H1 (cell line): ENCODE measurements around the gene TOMM7. TPM values are rescaled to one million over a fixed set of nuclear protein-coding genes. Genes with fewer than 3 reads are reported as not detected.
A peak's percentile ranks its signal among the peaks of the same experiment; 100 is the strongest.

Experiments used
- CTCF ChIA-PET: fragments of 300-600 bp; sonication (Branson Sonifier 250); formaldehyde crosslinking; loops from one replicate; lab custom pipeline; 2021; ENCODE audit not compliant: partially characterized antibody; lab: Charles Lee
- POLR2A ChIA-PET: fragments of 300-600 bp; sonication (Branson Sonifier 250); formaldehyde crosslinking; loops from one replicate; lab custom pipeline; 2021; ENCODE audit warnings: inconsistent platforms; ENCODE audit not compliant: partially characterized antibody; lab: Charles Lee
- DNase-seq, 2 experiments: peaks; one replicate each; pipeline versions ENCODE4 v3.0.0 to v3.0.0-alpha.2; 2010 to 2022; ENCODE audit warnings: low spot score in 2 of 2, low read depth in 1 of 2, mixed read lengths in 1 of 2
- FAIRE-seq: peaks from 2 replicates; lab custom pipeline; 2011; peaks lifted over from hg19 to GRCh38; lab: Jason Lieb, UNC
- H2AFZ ChIP-seq: 2 replicates; pipeline ENCODE4 v1.8.1; 2012; ENCODE audit warnings: low read length, inconsistent platforms
- H2AK5ac ChIP-seq: 2 replicates; pipeline ENCODE4 v1.6.1; 2013; ENCODE audit warnings: low read depth, low read length
- H2BK120ac ChIP-seq: replicated peaks from 2 replicates; pipeline ENCODE3; 2013; ENCODE audit warnings: low read depth, low read length, inconsistent platforms
- H2BK12ac ChIP-seq: 2 replicates; pipeline ENCODE4 v1.6.1; 2013; ENCODE audit warnings: low read depth, low read length
- H2BK15ac ChIP-seq: 2 replicates; pipeline ENCODE4 v1.6.1; 2013; ENCODE audit warnings: low read length
- H2BK20ac ChIP-seq: 2 replicates; pipeline ENCODE4 v1.6.1; 2013; ENCODE audit warnings: low read length
- H2BK5ac ChIP-seq: 2 replicates; pipeline ENCODE4 v1.6.1; 2013; ENCODE audit warnings: low read depth, low read length
- H3K14ac ChIP-seq: 2 replicates; pipeline ENCODE4 v1.6.1; 2013; ENCODE audit warnings: inconsistent platforms; ENCODE audit not compliant: insufficient read length
- H3K18ac ChIP-seq: 2 replicates; pipeline ENCODE4 v1.6.1; 2013; ENCODE audit warnings: low read length; ENCODE audit errors: extremely low read depth
- H3K23ac ChIP-seq: 2 replicates; pipeline ENCODE4 v1.6.1; 2013; ENCODE audit warnings: inconsistent platforms; ENCODE audit not compliant: insufficient read length
- H3K23me2 ChIP-seq: 2 replicates; pipeline ENCODE4 v1.6.1; 2013; ENCODE audit warnings: low read depth, low read length
- H3K27ac ChIP-seq: 2 replicates; pipeline ENCODE4 v1.6.1; 2011; ENCODE audit warnings: low read depth, low read length, inconsistent platforms
- H3K27me3 ChIP-seq, 4 experiments: replicated peaks in 1 of 4; 1 replicate in 1 of 4; 2 replicates in 3 of 4; pipeline versions ENCODE4 v1.6.1 to v1.8.1; 2011 to 2013; ENCODE audit warnings: low read length in 3 of 4, mild to moderate bottlenecking in 3 of 4, inconsistent platforms in 2 of 4, mixed read lengths in 2 of 4, moderate library complexity in 1 of 4; ENCODE audit not compliant: control insufficient read depth in 3 of 4, insufficient read depth in 3 of 4; ENCODE audit errors: extremely low read depth in 1 of 4
- H3K36me3 ChIP-seq, 4 experiments: 2 replicates each; pipeline versions ENCODE4 v1.6.1 to v1.8.1; 2011 to 2013; ENCODE audit warnings: mild to moderate bottlenecking in 4 of 4, low read length in 3 of 4, moderate library complexity in 2 of 4, control low read depth in 1 of 4, inconsistent platforms in 1 of 4; ENCODE audit not compliant: insufficient read depth in 4 of 4, control insufficient read depth in 2 of 4
- H3K4ac ChIP-seq: replicated peaks from 2 replicates; pipeline ENCODE3; 2013; ENCODE audit warnings: low read length, low read depth, mixed read lengths, inconsistent platforms; ENCODE audit not compliant: insufficient read length
- H3K4me1 ChIP-seq, 4 experiments: replicated peaks in 1 of 4; 1 replicate in 1 of 4; 2 replicates in 3 of 4; pipeline versions ENCODE4 v1.6.1 to v1.8.1; 2011 to 2013; ENCODE audit warnings: low read length in 3 of 4, inconsistent platforms in 2 of 4, mixed read lengths in 1 of 4; ENCODE audit not compliant: insufficient read depth in 4 of 4, control insufficient read depth in 3 of 4
- H3K4me2 ChIP-seq, 2 experiments: 2 replicates each; pipeline versions ENCODE4 v1.6.1 to v1.8.1; 2011 to 2013; ENCODE audit warnings: low read depth in 2 of 2, low read length in 2 of 2, control low read depth in 1 of 2, inconsistent platforms in 1 of 2, mild to moderate bottlenecking in 1 of 2; ENCODE audit not compliant: insufficient read depth in 1 of 2
- H3K4me3 ChIP-seq, 4 experiments: fragments of 200-600, 300-600 bp in 1 of 4; sonication (generic), shearing (Covaris generic), sonication (Bioruptor Twin) in 1 of 4; 2 replicates each; pipeline versions ENCODE4 v1.5.1 to v1.8.1; 2011 to 2016; ENCODE audit warnings: low read length in 4 of 4, low read depth in 3 of 4, control low read depth in 2 of 4, inconsistent platforms in 2 of 4, mild to moderate bottlenecking in 2 of 4, mixed read lengths in 1 of 4, moderate library complexity in 1 of 4; ENCODE audit not compliant: insufficient read depth in 2 of 4; ENCODE audit errors: extremely low read depth in 1 of 4
- H3K56ac ChIP-seq: replicated peaks from 2 replicates; pipeline ENCODE3; 2013; ENCODE audit warnings: low read depth, mild to moderate bottlenecking, mixed read lengths, low read length, inconsistent platforms; ENCODE audit not compliant: insufficient read length
- H3K79me1 ChIP-seq: 2 replicates; pipeline ENCODE4 v1.6.1; 2013; ENCODE audit warnings: low read depth, low read length, control low read depth
- H3K79me2 ChIP-seq, 2 experiments: 2 replicates each; pipeline versions ENCODE4 v1.6.1 to v1.8.1; 2012 to 2013; ENCODE audit warnings: low read length in 2 of 2, mild to moderate bottlenecking in 2 of 2, inconsistent platforms in 1 of 2; ENCODE audit not compliant: insufficient read depth in 2 of 2, control insufficient read depth in 1 of 2
- H3K9ac ChIP-seq, 4 experiments: replicated peaks in 1 of 4; 1 replicate in 1 of 4; 2 replicates in 3 of 4; pipeline versions ENCODE4 v1.6.1 to v1.8.1; 2011 to 2013; ENCODE audit warnings: low read depth in 3 of 4, low read length in 3 of 4, control low read depth in 2 of 4, mild to moderate bottlenecking in 2 of 4, moderate library complexity in 2 of 4, inconsistent platforms in 1 of 4; ENCODE audit errors: extremely low read depth in 1 of 4
- H3K9me3 ChIP-seq, 2 experiments: 2 replicates each; pipeline versions ENCODE4 v1.6.1 to v1.8.1; 2012 to 2013; ENCODE audit warnings: mild to moderate bottlenecking in 2 of 2, moderate library complexity in 2 of 2, control low read depth in 1 of 2, inconsistent platforms in 1 of 2, low read depth in 1 of 2, low read length in 1 of 2, mixed read lengths in 1 of 2; ENCODE audit not compliant: insufficient read depth in 2 of 2
- H4K20me1 ChIP-seq, 2 experiments: replicated peaks in 1 of 2; 2 replicates each; pipeline versions ENCODE3 to v1.8.1; 2011 to 2013; ENCODE audit warnings: inconsistent platforms in 2 of 2, low read length in 2 of 2, mild to moderate bottlenecking in 1 of 2; ENCODE audit not compliant: insufficient read depth in 2 of 2, control insufficient read depth in 1 of 2
- H4K5ac ChIP-seq: 2 replicates; pipeline ENCODE4 v1.6.1; 2013; ENCODE audit warnings: low read length, low read depth, mixed read lengths, inconsistent platforms; ENCODE audit not compliant: insufficient read length
- H4K8ac ChIP-seq: 2 replicates; pipeline ENCODE4 v1.8.0; 2013; ENCODE audit warnings: mild to moderate bottlenecking, moderate library complexity, low read length, inconsistent platforms; ENCODE audit not compliant: insufficient read depth; ENCODE audit errors: extremely low read depth
- H4K91ac ChIP-seq: replicated peaks from 2 replicates; pipeline ENCODE3; 2013; ENCODE audit warnings: low read length, mixed read lengths, inconsistent platforms; ENCODE audit not compliant: insufficient read length
- NRF1 ChIP-seq: IDR thresholded peaks from 2 replicates; pipeline ENCODE4 v1.6.1; 2011; ENCODE audit warnings: mild to moderate bottlenecking, low read depth, low read length, improper control_type of control experiment
- POU5F1 ChIP-seq: IDR thresholded peaks from 2 replicates; pipeline ENCODE4 v1.6.1; 2011; ENCODE audit warnings: low read depth, mild to moderate bottlenecking, low read length, moderate library complexity
- RAD21 ChIP-seq, 2 experiments: IDR thresholded peaks in 1 of 2; conservative IDR thresholded peaks in 1 of 2; 2 replicates each; pipeline ENCODE4 v1.6.1; 2011; ENCODE audit warnings: low read depth in 2 of 2, low read length in 2 of 2, improper control_type of control experiment in 1 of 2, inconsistent platforms in 1 of 2, mild to moderate bottlenecking in 1 of 2, moderate library complexity in 1 of 2
- SRF ChIP-seq: IDR thresholded peaks from 2 replicates; pipeline ENCODE4 v1.6.1; 2011; ENCODE audit warnings: mild to moderate bottlenecking, low read depth, low read length, moderate library complexity
- WGBS, 2 experiments: shearing (Covaris generic) in 1 of 2; methylation state at CpG; one replicate each; pipeline versions ENCODE4 v1.1.6 to v1.1.7; 2013 to 2015; ENCODE audit warnings: low lambda C conversion rate in 2 of 2, mixed read lengths in 2 of 2, inconsistent platforms in 1 of 2, low coverage in 1 of 2, missing lambda C conversion rate in 1 of 2; ENCODE audit not compliant: insufficient replicate concordance in 2 of 2, insufficient coverage in 1 of 2, insufficient read length in 1 of 2; ENCODE audit errors: extremely low coverage in 1 of 2, missing lambda C conversion rate in 1 of 2; 5-methylcytosine and 5-hydroxymethylcytosine counted together
- polyA plus RNA-seq, 7 experiments: library from polyadenylated mRNA; depleted of rRNA in 3 of 7; stranded (reverse) in 5 of 7; unstranded in 2 of 7; fragments of >200 nt in 5 of 7; fragments of 200-250 nt in 2 of 7; gene quantifications; 1 replicate in 5 of 7; 2 replicates in 1 of 7; 4 replicates in 1 of 7; pipeline versions ENCODE4 v1.2.1 to v1.2.3, GENCODE V29; 2011 to 2013; ENCODE audit warnings: missing spikeins in 2 of 7, mixed read lengths in 2 of 7
- total RNA-seq: library from RNA; stranded (reverse); fragmentation: NEBNext Ultra II Directional; extraction: Animal tissue kit (Norgen Biotek cat#: 25700); gene quantifications from 2 replicates; pipeline ENCODE4 v1.2.1, GENCODE V29; 2021
- TF ChIP-seq, protein P1 (sequence below), 3 experiments: IDR thresholded peaks; 1 replicate in 2 of 3; 2 replicates in 1 of 3; pipeline versions ENCODE4 v1.5.1 to v1.6.1; 2011; ENCODE audit warnings: low read length in 3 of 3, mild to moderate bottlenecking in 3 of 3, inconsistent platforms in 2 of 3, low read depth in 1 of 3, moderate library complexity in 1 of 3; ENCODE audit not compliant: insufficient read depth in 1 of 3; ENCODE audit errors: control extremely low read depth in 1 of 3

Gene TOMM7
- total and polyA plus RNA-seq, 2 of the 8 experiments (the other 6 are each of a cell fraction or from before 2014, with no cell fraction given): 389 to 508 TPM

- Histone ChIP-seq H4K20me1 (no peaks in the 10 kb centered on the region), H3K4me3 (peak overlapping the region in 3 of 4 experiments; percentile 58 to 81 (median 74); a peak in 6 of 8 replicates), H3K27ac (no peak overlapping the region), H3K14ac (no peak overlapping the region), H3K4me2 (peak overlapping the region; percentile 92 to 93), H3K23me2 (peaks cover 7% of the 10 kb centered on the region; the same call in 1 of the 2 replicates), H3K36me3 (peaks cover 2 to 33% (median 10%) of the 10 kb centered on the region in 4 experiments; a peak in 7 of 8 replicates), H2BK15ac (peak overlapping the region; percentile 65; the same call in 1 of the 2 replicates), H3K4ac (no peak overlapping the region), H2BK20ac (no peak overlapping the region; the same call in 1 of the 2 replicates), H2BK120ac (peak overlapping the region; percentile 40), H4K91ac (peak overlapping the region; percentile 67), H3K56ac (no peak overlapping the region), H3K79me1 (0 out of 2 replicates have a peak, but pooled peaks cover 2% of the 10 kb centered on the region), H2BK5ac (peak overlapping the region; percentile 15; the same call in 1 of the 2 replicates), H2BK12ac (peak overlapping the region; percentile 41; the same call in 1 of the 2 replicates), H4K8ac (peak overlapping the region; percentile 85; the same call in 1 of the 2 replicates), H3K9ac (peak overlapping the region in 3 of 4 experiments; percentile 24 to 86 (median 80); a peak in 3 of 7 replicates), H2AK5ac (no peak overlapping the region), H3K18ac (no peak overlapping the region; the same call in 1 of the 2 replicates), H3K9me3 (no peaks in the 10 kb centered on the region), H4K5ac (no peak overlapping the region), H3K79me2 (peaks cover 0 to 9% of the 10 kb centered on the region in 2 experiments; a peak in 2 of 4 replicates), H2AFZ (peak overlapping the region; percentile 100), H3K23ac (no peak overlapping the region), H3K4me1 (peaks cover 0 to 16% (median 14%) of the 10 kb centered on the region in 4 experiments), H3K27me3 (no peaks in the 10 kb centered on the region; a peak in 1 of 7 replicates)
- TF ChIP-seq NRF1 (no peak), POU5F1 (no peak), RAD21 (IDR thresholded peaks at IDR 0.05 in 1 of 2, conservative IDR thresholded peaks at IDR 0.05 in 1 of 2; ENCODE audit: low read depth in 2 of 2, low read length in 2 of 2) (no peak; a peak in 2 of 4 replicates), SRF (no peak)
- TF ChIP-seq, protein P1, sequence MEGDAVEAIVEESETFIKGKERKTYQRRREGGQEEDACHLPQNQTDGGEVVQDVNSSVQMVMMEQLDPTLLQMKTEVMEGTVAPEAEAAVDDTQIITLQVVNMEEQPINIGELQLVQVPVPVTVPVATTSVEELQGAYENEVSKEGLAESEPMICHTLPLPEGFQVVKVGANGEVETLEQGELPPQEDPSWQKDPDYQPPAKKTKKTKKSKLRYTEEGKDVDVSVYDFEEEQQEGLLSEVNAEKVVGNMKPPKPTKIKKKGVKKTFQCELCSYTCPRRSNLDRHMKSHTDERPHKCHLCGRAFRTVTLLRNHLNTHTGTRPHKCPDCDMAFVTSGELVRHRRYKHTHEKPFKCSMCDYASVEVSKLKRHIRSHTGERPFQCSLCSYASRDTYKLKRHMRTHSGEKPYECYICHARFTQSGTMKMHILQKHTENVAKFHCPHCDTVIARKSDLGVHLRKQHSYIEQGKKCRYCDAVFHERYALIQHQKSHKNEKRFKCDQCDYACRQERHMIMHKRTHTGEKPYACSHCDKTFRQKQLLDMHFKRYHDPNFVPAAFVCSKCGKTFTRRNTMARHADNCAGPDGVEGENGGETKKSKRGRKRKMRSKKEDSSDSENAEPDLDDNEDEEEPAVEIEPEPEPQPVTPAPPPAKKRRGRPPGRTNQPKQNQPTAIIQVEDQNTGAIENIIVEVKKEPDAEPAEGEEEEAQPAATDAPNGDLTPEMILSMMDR (IDR thresholded peaks at IDR 0.05; ENCODE audit: control extremely low read depth in 1 of 3, insufficient read depth in 1 of 3, low read depth in 1 of 3, low read length in 3 of 3): peak in 2 of 3 experiments; percentile 51 to 52; a peak in 1 of 4 replicates
- FAIRE-seq: no peak
- 37% methylated on average over 11 of the region's 28 CpGs; no CpG with 5 or more reads in 1 of the 2 experiments for WGBS, 2 experiments
- POLR2A ChIA-PET: interaction anchor here (1.0 to 4.6 kb wide), 4 partner anchors 27 to 51 kb away, joined by 3 to 37 read pairs (median 10); partner anchors contain the start of gene TOMM7
- CTCF ChIA-PET: interaction anchor here (1.0 to 1.3 kb wide), 3 partner anchors 8 to 155 kb away, joined by 3 to 4 read pairs (median 4); no protein-coding TSS in a partner anchor
- DNase-seq: no peak
Measured at GRCh38 chr7:22853674-22854157, 31.1 kb upstream of the TOMM7 start.
